Neural progenitor cell (in vitro differentiated cells): ENCODE results near the gene GGA1.

Experiments used
- EZH2phosphoT487 ChIP-seq: fragments of 200-600 bp; sonication (generic); IDR thresholded peaks from 2 replicates; pipeline ENCODE4 v1.6.1; 2017; ENCODE audit warnings: antibody characterized with exemption
- TF ChIP-seq, protein P1 (sequence below): fragments of 200-600 bp; sonication (generic); IDR thresholded peaks from 2 replicates; pipeline ENCODE4 v1.5.1; 2017; ENCODE audit warnings: antibody characterized with exemption, mild to moderate bottlenecking

DNA sequence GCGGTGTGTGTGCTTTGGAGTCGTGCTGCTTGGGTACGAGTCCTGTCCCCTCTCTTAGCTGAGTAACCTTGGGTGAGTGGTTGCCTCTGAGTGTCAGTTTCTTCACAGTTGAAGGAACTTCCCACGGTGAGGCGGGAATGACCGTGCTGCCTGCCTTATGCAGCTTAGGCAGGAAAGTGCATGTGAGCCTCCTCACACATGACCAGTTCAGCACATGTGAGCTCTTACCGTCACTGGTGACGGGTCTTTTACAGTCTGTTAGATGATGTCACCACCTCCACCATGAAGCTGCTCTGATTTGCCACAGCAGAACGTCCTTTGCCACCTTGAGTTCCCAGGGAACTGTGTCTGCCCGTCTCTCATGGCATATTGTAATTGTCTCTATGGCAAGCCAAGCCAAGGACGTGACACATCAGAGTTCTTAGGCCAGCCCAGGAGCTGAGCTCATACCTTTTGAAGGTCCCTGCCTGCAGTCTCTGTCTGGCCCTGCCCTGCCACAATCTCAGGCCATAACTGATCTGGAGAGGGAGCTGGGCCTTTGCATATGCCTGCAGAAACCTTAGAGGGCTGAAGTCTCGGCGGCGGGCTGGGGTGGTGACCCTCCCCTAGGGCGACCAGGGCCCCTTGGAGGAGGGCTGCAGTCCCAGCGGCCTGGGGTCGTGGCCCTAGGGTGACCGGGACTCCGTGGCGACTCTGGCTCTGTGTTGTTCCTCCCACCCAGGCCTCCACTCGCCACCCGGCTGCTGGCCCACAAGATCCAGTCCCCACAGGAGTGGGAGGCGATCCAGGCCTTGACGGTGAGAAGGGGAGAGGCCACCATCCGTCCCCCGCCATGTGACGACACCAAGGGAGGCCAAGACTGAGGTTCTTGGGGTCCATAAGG is 7.8 kb downstream of the GGA1 start:
- TF ChIP-seq, protein P1, sequence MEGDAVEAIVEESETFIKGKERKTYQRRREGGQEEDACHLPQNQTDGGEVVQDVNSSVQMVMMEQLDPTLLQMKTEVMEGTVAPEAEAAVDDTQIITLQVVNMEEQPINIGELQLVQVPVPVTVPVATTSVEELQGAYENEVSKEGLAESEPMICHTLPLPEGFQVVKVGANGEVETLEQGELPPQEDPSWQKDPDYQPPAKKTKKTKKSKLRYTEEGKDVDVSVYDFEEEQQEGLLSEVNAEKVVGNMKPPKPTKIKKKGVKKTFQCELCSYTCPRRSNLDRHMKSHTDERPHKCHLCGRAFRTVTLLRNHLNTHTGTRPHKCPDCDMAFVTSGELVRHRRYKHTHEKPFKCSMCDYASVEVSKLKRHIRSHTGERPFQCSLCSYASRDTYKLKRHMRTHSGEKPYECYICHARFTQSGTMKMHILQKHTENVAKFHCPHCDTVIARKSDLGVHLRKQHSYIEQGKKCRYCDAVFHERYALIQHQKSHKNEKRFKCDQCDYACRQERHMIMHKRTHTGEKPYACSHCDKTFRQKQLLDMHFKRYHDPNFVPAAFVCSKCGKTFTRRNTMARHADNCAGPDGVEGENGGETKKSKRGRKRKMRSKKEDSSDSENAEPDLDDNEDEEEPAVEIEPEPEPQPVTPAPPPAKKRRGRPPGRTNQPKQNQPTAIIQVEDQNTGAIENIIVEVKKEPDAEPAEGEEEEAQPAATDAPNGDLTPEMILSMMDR, result no peak
- no peak for TF ChIP-seq EZH2phosphoT487
